ENCODE data around the gene SLC12A7.
"Not testable (repeated sequence)": the region's sequence is repeated elsewhere in the genome, so short reads cannot be mapped to it uniquely, and the experiment has no call there.

Gene SLC12A7

DNA sequence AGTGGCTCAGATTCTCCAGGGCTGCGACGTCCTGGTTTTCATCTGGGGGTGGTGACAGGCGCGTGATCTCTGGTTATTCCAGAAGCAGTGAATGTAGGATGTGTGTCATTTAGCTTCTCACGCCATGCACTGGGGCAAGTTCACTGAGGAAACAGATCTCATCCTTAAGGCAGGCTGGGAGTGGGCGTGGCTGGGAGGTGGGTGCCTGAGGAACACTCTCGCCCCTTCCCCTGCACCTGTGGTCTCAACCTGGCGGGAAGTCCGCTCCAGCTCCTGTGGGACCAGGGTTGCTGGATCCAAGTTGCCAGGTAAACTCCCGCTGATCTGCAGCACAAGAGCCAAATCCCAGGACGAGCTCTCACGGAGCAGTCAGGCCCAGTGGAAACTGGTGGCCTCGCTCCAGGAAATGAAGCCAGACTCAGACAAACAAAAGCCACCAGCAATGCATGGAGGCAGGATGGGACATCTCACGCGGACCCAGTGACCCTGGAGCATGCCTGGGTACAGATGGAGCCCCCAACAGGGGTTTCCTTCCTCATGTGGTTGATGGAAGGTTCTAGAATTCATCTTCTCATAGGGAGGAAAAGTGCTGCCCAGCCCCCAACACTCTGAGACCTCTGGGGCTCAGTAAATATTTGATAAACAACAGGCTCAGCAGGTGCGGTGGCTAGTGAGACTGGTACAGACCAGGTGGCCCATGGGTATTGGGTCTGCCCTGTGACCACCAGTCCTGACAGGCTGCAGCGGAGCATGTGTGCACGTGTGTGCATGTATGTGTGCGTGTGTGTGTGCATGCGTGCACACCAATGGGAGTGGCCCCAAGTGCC is 16.3 kb upstream of the SLC12A7 start:
- DNase-seq = no peak

DNA sequence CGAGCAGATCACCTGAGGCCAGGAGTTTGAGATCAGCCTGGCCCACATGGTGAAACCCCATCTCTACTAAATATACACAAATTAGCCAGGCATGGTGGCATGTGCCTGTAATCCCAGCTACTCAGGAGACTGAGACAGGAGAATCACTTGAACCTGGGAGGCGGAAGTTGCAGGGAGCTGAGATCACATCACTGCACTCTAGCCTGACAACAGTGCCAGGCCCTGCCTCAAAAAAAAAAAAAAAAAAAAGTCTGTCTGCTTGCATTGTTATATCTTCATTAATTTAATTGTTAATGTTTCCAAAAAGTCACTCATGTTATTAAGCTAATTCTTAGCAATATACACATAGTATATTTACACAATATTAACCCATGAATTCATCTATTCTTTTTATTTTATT is 13.8 kb upstream of the SLC12A7 start:
- DNase-seq = not testable (repeated sequence)

DNA sequence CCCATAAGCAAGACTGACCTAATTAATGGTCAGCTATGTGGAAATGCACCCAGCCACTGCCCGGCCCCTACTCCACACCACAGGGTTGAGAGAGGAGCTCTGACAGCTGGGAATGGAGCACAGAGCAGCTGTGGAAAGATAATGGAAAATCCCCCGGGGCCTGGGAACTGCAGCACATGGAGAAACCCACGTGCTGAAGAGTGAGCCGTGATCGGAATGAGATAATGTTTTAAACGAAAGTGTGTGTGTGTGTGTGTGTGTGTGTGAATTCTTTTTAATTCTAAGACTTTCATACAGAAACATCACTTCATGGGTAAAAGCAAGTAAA is 13.1 kb upstream of the SLC12A7 start:
- no peak for DNase-seq

DNA sequence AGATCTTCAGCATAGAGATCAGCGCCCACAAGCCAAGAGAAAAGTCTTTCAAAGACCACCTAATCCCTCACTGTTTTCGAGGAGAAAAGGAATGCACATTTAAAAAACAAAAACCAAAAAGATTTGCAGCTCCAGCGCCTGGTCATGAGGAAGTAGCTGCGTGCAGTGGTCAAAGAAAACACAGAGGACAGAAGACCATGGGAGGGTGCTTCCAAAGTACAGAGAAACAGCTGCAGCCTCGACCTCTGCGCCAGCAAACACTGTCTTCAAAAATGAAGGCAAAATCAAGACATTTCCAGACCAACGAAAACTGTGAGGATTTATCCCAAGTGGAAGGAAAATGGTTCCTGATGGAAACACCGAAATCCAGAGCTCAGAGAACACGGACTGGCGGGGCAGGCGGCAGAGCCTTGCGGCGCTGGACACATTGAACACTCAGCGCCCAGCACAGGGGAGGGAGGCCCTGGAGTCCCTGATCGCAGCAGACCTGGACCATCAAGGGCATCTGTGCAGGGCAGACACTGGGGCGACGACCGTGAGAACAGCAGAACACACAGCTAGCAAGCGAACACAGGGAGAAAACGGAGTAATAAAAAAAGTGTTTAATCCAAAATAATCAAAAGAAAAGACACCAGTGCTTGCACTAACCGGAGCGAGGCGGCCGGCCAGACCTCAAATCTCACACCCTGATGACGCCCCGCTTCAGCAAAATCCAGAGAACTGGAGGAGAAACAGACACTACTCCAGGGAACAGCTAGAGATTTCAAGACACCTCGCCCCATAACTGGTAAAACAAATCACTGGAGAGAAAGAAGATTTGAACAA is 12.6 kb upstream of the SLC12A7 start:
- no peak for DNase-seq

DNA sequence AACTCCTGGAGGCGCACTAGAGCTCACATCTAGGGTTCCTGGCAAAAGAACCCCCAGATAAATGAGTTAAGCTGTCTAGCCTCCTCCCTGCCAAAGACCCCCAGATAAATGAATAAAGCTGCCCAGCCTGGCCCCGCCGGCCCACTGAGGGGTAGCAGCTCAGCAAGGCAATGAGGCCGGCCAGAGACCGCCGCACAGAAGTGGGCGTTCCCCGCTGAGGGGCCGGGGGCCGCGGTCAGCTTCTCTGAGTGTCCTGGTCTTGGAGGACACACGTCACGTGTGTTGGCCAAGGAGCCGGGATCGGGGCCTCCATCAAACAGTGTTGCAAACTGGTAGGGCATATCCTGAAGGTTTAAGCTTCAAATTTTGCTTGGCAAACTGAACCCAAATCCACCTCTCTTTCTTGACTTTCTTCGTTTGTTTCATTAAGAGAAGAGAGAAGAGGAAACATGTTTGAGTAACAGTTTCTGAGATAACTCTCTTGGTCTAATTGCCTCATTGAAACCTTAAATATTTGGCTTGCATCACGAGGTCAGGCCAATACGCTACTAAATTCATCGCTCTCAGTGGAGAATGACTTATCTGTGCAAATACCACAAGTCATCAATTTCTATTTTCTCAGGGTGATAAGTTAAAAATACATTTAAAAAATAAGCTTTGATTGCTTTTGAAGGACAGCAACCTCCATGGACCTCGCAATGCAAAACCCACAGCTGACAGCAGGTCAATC is 11.7 kb upstream of the SLC12A7 start:
- no peak for DNase-seq

DNA sequence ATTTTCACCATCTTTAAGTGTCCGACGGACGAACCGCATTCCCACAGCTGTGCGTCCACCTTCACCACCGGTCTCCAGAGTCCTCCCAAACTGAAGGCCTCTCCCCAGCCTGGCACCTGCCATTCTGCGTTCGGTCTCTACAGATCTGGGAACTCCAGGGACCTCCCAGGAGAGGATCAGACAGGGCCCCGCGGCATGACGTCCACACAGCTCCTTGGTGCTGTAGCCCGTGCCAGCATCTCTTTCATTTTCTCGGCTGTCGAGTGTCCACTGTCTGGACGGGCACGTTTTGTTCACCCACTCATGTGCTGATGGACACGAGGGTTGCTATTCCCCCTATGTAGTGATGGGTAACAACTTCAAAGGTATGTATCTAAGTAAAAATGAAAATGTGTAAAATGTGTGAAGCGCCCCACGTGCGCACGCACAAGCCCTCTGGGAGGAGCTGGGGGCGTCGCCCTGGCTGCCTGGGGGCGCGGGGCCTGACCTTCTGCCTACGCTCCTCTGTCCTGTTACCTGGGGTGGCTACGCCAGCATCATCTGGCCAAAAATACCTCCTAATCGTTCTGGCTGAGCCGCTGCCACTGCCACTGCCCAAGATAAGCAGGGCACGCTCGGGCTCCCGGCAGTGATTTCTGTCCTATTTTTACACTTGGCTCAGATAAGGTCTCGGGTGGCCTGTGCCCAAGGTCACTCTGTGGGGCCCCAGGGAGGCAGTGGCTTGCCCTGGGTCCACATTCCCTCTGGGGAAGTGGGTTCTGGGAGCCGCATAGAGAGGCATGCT is 10.8 kb upstream of the SLC12A7 start:
- DNase-seq = no peak

DNA sequence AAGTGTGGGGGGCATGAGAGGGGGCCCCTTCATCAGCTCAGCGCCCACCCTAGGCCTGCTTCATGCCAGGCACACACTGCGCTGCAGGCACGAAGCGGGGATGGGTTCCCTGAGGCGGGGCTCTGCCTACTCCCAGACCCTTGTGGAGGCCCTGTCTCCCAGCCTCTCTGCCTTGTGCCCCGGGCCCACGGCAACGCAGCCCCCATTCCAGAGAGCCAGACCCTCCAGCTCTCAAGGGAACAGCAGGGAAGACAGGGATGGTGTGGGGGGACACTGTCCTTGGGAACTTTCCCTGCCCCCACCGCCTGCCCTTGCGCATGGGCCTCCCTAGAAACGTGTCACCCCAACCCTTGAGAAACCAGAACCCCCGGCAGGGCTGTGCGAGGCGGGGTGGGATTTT is 10.0 kb upstream of the SLC12A7 start:
- no peak for DNase-seq

DNA sequence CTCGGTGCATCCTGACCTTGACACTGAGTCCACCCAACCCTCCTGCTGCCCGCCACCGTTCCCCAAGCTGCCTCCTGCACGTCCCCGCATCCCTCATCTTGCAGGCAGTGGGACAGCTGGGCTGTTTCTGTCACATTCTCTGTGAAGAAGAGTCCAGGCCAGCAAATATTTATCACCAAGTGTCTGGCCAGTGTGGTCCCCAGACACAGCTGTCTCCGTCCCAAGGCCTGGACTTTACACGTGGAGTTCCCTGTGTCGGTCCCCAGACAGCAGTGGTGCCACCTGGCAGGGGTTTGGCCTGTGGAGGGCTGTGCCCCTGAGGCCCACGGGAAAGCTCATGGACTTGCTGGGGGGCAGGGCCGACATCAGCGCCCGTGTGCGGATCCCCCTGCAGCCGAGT is 9.2 kb upstream of the SLC12A7 start:
- DNase-seq = no peak

DNA sequence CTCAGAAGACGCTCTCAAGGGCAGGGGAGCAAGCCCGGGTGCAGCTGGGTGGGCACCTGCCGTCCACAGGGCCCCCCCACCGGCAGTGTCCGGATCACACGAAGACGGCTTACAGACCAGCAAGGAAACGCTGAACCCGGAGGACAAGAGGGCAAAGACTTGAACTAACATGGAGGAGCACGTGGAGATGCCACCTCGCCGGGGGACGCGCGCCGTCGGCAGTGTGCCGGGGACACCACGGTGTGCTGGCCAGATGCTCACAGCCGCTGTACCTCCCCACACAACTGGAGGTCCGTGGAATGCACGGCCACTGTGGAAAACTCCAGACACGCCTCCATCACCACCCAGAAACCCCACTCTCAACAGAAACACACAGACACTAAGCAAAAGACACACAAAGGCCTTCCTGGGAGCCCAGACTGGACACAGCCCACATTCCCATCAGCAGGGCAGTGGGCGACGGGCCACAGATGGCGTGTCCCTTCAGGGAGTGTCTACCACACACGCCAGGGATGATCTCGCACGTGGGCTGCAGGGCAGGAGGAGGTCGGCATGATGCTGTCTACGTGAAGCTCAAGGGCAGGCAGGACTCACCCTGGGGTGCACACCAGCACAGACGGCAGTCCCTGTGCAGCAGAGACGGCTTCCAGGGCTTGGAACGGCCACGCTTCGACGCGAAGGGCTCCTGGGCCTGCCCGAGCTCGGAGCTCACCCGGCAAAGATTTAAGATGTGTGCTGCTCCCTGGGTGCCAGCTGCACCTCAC is 8.6 kb upstream of the SLC12A7 start:
- no peak for DNase-seq

DNA sequence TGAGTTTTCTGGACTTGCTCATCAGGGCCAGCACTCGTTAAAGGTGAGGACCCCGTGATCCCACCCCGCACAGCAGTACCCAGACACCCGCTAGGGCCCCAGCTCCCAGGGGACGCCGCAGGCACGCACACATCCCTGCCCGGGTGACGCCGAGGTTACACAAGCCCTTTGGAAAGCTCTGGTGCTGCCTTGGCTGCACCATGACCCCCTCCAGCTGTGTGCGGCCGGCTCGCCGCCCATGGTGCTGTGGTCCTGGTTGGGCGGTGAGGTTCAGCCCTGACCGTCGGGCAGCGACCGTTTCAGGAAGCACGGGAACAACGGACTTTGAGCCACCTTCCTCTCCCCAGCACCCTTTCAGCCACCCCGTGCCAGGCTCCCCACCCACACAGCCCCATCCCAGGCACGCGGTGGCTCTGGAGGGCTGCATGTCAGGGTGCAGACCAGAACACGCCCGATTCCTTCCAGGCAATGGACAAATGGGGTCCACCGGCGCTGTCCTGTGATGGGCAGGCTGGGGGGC is 7.5 kb upstream of the SLC12A7 start:
- DNase-seq = no peak

DNA sequence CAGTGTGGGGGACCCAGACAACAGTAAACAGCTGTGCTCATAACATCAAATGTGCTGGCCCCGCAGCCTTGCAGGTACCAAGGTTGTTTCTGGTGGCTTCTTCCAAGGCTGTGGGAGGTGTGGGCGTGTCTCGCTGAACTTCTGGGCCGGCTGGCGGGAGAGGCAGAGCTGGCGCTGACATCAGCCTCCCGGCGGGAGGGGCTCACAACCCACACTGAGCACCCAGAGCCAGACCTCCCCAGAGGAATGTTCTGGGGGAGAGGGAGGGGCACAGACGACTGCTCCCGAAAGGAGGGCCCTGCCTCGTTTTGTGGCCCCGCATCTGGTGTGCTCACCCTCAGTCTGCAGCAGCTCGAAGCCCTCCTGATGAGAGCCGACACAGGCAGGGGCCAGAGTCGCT is 6.9 kb upstream of the SLC12A7 start:
- peak in 4 of 58 donors; percentile 20 to 43 (median 32) for DNase-seq

DNA sequence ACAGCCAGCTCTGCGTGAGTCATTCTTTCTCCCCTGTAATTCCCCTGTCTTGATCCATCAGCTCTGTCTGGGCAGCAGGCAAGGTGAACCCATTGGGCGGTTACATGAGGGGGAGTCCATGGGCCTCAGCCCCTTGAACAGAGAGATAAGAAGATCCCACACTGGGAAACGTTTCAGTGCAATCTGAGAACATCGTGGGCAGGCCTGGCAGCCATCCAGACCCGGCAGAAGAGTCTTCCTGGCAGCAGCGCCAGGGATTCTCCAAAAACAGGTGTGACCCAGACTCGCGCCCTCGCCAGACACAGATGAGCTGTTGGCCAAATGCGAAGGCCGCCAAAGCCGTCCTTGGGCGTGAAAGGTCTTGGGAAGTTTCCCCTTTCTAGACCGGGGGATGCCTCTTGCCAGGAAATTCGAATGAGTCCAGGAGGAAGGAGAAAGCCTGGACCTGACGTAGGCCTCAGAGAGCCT is 6.4 kb upstream of the SLC12A7 start:
- DNase-seq = peak in 27 of 58 donors; percentile 6 to 70 (median 39)

DNA sequence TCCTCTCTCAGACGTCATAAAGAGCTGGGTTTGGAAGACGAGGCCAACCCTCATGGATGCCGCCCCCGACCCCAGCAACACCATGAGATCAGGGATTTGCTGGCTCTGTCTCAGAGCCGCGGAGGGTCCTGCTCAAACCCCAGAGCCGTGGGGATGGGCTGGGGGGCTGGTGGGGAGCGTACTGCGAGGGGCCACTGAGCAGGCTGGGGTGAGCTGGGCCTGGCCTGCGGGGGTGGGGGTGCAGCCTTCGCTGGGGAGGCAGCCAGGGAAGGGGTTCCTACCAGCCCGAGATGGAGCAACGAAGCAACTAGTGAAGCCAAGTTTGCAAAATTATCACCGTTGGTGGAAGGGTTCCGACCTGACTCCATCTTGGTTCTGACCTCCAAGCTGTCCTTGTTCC is 5.1 kb upstream of the SLC12A7 start:
- no peak for DNase-seq

DNA sequence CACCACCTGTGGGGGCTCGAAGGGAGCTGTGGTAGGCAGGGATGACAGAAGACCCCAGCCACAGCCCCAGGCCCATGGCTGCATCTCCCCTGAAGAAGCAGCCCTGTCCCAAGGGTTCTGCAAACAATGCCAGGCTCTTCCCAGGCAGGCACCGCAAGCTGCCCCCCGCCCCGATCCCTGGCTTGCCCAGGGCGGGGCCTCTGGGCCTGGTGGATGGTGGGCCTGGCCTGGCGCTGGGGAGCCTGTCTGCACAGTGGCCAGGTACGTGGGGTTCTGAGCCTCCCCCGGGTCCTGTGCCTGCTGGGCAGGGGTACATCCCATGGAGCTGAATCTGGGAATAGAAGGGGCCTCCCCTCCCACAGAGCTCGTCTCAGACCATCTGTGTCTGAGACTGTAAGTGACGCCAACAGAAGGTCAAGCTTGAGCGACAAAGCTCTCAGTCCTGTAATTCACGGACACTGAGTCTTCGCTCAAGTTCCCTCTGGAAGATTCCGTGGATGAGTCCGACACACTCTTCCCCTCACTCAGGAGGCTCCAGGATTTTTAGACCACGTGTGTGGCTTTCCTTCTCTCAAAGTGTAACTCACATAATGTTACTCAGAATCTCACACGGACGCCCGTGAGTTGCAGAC is 4.4 kb upstream of the SLC12A7 start:
- no peak for DNase-seq

DNA sequence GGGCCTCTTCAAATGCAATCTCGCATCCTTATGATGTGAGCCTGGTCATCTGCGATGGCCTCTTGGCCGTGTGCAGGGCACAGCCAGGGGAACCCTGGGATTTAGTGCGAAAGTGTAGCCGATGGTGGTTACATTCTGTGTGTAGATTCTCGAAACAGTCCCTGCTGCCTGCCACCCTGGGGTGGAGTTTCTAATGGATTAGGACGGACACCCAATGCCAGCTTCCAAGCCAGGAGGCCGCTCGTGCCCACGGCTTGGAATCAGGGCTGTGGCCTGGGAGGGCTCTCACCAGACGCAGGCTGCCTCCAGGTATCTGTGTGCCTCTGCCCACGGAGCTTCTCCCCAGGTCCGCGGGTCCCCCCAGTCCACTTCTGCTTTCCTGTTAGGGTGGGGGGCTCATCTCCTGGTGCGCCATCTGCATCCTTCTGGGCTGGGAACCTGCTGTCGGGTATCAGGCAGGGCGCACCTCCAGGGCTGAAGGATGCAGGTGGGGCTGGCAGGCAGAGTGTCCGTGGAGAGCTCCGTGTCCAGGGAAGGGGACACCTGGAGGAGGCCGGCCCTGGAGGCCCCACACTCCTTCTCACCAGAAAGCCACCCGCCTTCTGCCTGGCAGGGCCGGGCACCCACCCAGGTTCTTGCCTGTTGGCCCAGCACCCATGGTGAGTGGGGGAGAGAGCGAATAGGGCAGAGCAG is 3.4 kb upstream of the SLC12A7 start:
- DNase-seq = no peak

DNA sequence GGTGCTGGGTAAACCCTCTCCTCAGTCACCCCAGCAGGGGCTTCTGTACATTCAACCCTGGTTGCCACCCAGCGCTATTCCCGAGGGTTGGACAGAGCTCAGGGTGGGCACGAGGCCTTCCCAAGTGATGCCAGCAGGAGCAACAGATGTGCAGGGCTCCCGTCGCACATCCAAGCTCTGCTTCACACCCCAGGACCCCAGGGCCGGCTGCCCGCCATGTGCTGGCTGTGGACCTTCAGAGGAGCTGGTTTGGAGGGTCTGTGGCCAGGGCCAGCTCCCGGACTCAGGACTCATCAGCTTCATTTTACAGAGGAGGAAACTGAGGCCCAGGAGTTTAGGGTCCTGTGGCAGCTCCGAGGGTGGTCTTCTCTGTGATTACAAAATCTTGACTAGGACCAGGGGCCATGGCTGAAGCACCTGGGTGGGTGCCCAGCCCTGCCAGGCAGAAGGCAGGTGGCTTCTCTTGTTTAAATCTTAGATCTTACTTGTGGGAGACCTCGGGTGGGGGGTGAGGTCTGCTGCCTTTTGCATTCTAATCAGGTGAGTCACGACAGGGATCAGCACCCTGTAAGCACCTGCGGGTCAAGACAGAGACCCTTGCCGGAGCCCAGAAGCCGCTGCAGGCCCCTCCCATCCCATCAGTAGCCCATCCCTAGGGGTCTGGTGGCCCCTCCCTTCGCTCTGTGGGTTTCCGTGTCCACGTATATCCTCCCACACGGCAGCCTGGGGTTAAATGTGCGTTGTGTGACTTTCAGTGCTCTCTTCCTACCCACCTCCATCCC is 2.1 kb upstream of the SLC12A7 start:
- DNase-seq = no peak

DNA sequence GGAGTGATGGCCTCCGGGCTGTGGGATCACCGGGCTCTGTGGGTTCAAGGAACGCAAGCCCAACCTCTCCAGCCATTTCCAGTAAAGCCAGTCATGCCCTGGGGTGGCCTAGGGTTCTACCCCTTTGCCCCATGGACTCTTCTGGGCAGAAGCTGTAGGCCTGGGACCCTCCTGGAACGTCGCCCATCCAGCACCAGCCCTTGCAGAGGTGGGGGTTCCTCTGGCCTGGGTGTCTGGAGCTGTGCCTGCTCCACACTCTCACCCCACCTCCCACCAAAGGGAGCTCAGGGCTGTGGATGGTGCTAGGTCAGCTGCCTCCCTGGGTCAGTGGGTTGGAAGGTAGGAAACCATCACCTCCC is 1.4 kb upstream of the SLC12A7 start:
- no peak for DNase-seq

Measured in anterior cingulate cortex (tissue), 58 donors.